GM18867 (cell line): ENCODE measurements around the gene HBQ1.
"Not testable (repeated sequence)": the region's sequence is repeated elsewhere in the genome, so short reads cannot be mapped to it uniquely, and the experiment has no call there.

Experiments used
- ATAC-seq: cut with Tn5 transposase; IDR thresholded peaks from one replicate; pipeline ENCODE4 v1.9.1; 2021; ENCODE audit warnings: mild to moderate bottlenecking, moderate library complexity; ENCODE audit not compliant: unreplicated experiment

HBQ1 gene

GRCh38 chr16:160242-160641, 20.0 kb upstream of the HBQ1 start:
- not testable (repeated sequence) for ATAC-seq

DNA sequence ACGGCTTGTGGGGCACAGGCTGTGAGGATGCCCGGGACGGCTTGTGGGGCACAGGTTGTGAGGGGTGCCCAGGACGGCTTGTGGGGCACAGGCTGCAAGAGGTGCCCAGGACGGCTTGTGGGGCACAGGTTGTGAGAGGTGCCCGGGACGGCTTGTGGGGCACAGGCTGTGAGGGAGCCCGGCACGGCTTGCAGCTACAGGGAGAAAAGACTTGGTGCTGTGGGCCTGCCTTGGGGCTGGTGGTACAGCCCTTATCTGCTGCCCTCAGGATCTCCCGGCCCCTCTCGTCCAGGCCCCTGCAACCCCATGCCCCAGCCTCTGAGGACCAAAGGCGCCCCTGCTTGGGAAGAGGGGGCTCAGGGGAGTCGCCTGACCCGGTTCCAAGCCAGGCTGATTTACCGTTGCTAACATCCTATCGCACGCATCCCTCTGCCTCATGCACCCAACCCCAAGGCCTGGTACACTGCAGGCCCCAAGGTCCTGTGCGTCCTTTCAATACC, 19.5 kb upstream of the HBQ1 start:
- ATAC-seq, result no peak

GRCh38 chr16:162271-162991, 17.8 kb upstream of the HBQ1 start:
- no peak for ATAC-seq

- not testable (repeated sequence) for ATAC-seq
Measured at GRCh38 chr16:163139-163538, 17.1 kb upstream of the HBQ1 start.

DNA sequence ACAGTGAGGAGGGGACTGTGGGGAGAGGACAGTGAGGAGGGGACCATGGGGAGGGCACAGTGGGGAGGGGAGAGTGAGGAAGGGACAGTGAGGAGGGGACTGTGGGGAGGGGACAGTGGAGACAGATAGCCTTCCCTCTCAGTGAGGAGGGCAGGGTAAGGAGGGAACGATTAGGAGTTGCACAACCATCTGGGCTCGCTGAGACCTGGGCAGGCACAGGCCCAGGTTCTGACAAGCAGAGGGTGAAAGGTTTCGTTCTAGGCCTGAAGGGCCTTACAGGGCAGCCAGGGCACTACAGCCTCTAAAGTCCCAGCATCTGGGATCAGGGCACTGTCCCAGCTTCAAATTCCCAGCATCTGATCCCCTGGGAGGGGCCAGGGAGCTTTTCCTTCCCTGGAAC, 16.6 kb upstream of the HBQ1 start:
- not testable (repeated sequence) for ATAC-seq

DNA sequence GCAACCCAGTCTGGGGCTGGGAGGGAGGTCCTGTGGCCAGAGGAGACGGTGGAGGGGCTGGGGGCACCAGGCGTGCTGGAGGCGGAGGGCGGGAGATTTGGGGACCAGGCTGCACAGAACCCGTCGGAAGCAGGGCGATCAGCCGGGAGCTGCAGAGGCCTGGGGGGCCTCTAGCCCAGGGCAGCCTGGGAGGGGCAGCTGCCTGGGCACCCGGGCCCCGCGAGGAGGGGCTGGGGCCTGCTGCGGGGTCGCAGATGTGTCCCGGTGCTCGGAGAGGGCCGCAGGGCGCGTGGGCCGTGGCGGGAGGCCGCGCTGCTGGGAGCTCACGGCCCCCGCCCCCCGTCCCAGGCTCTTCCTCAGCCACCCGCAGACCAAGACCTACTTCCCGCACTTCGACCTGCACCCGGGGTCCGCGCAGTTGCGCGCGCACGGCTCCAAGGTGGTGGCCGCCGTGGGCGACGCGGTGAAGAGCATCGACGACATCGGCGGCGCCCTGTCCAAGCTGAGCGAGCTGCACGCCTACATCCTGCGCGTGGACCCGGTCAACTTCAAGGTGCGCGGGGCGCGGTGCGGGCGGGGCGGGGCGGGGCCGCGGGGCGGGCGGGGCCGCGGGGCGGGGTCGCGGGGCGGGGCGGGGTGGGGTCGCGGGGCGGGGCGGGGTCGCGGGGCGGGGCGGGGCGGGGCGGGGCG, 16.0 kb upstream of the HBQ1 start:
- not testable (repeated sequence) for ATAC-seq

DNA sequence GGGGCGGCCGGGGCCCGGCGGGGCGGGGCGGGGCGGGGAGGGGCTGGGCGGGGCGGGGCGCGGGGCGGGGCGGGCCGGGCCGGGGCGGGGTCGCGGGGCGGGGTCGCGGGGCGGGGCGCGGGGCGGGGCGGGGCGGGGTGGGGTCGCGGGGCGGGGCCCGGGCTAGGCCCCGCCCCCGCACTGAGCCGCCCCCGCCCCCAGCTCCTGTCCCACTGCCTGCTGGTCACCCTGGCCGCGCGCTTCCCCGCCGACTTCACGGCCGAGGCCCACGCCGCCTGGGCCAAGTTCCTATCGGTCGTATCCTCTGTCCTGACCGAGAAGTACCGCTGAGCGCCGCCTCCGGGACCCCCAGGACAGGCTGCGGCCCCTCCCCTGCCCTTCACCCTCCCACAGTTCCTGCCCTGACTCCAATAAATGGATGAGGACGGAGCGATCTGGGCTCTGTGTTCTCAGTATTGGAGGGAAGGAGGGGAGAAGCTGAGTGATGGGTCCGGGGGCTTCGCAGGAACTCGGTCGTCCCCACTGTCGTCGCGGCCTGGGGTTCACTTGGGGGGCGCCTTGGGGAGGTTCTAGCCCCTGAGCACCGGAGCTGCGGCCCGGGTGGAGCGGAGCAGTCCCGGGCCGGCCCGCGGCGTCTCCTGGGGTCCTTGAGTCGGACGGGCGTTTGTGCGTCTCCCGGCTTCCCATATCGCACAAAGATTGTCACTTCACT, 15.3 kb upstream of the HBQ1 start:
- ATAC-seq, result no peak

DNA sequence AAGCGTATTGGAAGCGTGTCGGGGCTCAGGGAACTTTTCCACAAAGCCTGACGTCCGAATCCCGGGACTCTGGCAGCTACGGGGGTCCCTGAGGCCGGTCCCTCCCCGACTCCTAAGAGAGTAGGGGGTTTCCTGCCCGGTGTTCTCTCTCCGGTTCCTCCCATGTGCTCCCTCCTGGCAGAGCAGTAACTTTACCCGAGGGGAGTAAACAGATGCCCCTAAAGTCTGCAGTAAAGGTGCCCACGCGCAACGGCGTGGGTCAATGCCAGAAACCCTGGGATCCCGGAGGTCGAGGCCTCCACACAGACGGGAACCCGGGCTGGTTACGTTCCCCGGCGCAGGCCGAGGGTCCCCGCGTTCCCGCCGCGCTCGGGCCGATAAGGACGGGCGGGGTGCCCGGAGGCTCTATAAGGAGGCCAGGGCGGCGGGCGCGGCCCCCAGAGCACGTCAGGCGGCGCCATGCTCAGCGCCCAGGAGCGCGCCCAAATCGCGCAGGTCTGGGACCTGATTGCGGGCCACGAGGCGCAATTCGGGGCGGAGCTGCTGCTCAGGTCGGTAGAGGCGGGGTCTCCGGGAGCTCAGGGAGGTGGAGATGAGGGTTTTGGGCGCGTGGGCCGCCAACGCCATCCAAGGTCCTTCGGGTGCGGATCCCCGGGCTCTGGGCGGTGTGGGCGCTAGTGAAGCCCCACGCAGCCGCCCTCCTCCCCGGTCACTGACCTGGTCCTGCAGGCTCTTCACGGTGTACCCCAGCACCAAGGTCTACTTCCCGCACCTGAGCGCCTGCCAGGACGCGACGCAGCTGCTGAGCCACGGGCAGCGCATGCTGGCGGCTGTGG, 14.5 kb upstream of the HBQ1 start, which contains the start of gene HBM:
Gene HBM (plus strand): TSS at position 440 of the 836 bp plus-strand sequence. CDS start 20 bp downstream, at position 460.
- no peak for ATAC-seq

DNA sequence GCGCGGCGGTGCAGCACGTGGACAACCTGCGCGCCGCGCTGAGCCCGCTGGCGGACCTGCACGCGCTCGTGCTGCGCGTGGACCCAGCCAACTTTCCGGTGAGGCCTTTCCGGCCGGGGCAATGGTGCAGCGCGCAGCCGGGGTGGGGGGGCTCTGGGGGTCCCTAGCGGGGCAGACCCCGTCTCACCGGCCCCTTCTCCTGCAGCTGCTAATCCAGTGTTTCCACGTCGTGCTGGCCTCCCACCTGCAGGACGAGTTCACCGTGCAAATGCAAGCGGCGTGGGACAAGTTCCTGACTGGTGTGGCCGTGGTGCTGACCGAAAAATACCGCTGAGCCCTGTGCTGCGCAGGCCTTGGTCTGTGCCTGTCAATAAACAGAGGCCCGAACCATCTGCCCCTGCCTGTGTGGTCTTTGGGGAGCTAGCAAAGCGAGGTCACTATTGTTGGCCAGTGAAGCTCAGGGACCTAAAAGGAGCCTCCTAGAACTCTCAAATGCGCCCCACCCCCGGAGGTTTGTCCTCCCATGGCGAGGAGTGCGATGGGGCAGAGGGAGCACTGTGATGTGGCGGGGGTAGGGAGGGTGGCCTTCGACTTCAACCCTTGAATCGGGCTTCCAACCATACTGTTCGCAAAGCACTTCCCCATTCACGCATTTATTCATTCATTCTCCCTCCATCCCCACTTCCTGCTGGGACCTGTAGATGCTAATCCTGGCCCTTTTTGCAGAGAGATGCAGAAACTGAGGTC, 13.7 kb upstream of the HBQ1 start:
- no peak for ATAC-seq

GRCh38 chr16:167122-167690, 13.1 kb upstream of the HBQ1 start:
- ATAC-seq, result no peak

DNA sequence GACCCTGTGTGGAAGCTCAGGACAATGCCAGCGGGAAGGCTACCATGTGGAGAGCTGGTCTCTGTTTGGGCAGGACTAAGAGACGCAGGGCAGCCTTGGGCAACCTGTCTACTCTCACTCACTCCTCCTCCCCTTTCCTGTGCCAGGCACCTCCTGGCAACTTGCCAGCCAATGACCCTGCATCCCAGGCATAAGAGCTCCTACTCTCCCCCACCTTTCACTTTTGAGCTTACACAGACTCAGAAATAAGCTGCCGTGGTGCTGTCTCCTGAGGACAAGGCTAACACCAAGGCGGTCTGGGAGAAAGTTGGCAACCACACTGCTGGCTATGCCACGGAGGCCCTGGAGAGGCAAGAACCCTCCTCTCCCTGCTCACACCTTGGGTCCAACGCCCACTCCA, 11.8 kb upstream of the HBQ1 start:
- no peak for ATAC-seq

DNA sequence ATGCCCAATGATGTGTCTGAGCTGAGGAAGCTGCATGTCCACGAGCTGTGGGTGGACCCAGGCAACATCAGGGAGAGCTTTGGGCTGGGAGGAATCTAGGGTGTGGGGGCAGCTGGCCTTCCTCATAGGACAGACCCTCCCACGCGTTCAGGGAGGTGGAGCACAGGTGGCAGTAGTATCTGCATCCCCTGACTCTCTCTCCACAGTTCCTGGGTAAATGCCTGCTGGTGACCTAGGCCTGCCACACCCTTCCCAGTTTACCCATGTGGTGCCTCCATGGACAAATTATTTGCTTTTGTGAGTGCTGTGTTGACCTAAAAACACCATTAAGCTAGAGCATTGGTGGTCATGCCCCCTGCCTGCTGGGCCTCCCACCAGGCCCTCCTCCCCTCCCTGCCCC, 11.2 kb upstream of the HBQ1 start:
- ATAC-seq, result no peak

GRCh38 chr16:170088-170507, 10.2 kb upstream of the HBQ1 start:
- not testable (repeated sequence) for ATAC-seq

- no peak for ATAC-seq
Measured at GRCh38 chr16:170788-171187, 9.5 kb upstream of the HBQ1 start.

- ATAC-seq, result not testable (repeated sequence)
Measured at GRCh38 chr16:172374-172941, 7.8 kb upstream of the HBQ1 start, which contains the start of gene HBA2. TSS of gene HBA2 (plus strand) at chr16:172876. CDS start at chr16:172913, 37 bp downstream.

- ATAC-seq, result not testable (repeated sequence)
Measured at GRCh38 chr16:173211-173854, 6.9 kb upstream of the HBQ1 start.

- not testable (repeated sequence) for ATAC-seq
Measured at GRCh38 chr16:173928-174769, 6.1 kb upstream of the HBQ1 start.
